Measurements from ENCODE around the gene CYP2U1. TPM values are rescaled to one million over a fixed set of nuclear protein-coding genes. Genes with fewer than 3 reads are reported as not detected.

The CYP2U1 gene
- total RNA-seq, 1 donor from 2014 or later: 5.2 TPM

- no peak for TF ChIP-seq CTCF (IDR thresholded peaks at IDR 0.05; ENCODE audit: unreplicated experiment)
- Mint-ChIP-seq H3K27ac (no peak overlapping the region), H3K27me3 (no peaks in the 10 kb centered on the region), H3K9me3 (ENCODE audit: low read depth) (peaks cover 5% of the 10 kb centered on the region), H3K4me1 (ENCODE audit: low read depth) (peaks cover 25% of the 10 kb centered on the region), H3K4me3 (ENCODE audit: low read depth) (no peak overlapping the region), H3K36me3 (ENCODE audit: insufficient read depth) (peaks cover 18% of the 10 kb centered on the region)
- DNase-seq (ENCODE audit: low spot score, unreplicated experiment): no peak
These were observed 65.8 kb downstream of the CYP2U1 start for GRCh38 chr4:107996949-107997788.

- no peak for TF ChIP-seq CTCF (IDR thresholded peaks at IDR 0.05; ENCODE audit: unreplicated experiment)
- no peak overlapping the region for H3K27ac Mint-ChIP-seq
- DNase-seq (ENCODE audit: low spot score, unreplicated experiment): no peak
- peaks cover 21% of the 10 kb centered on the region for H3K4me1 Mint-ChIP-seq (ENCODE audit: low read depth)
- peaks cover 5% of the 10 kb centered on the region for H3K9me3 Mint-ChIP-seq (ENCODE audit: low read depth)
- peaks cover 18% of the 10 kb centered on the region for H3K36me3 Mint-ChIP-seq (ENCODE audit: insufficient read depth)
- no peak overlapping the region for H3K4me3 Mint-ChIP-seq (ENCODE audit: low read depth)
- no peaks in the 10 kb centered on the region for H3K27me3 Mint-ChIP-seq
These were observed 66.4 kb downstream of the CYP2U1 start for GRCh38 chr4:107997794-107998193.

- Mint-ChIP-seq H3K9me3 (ENCODE audit: low read depth) (peaks cover 5% of the 10 kb centered on the region), H3K27me3 (no peaks in the 10 kb centered on the region), H3K4me1 (ENCODE audit: low read depth) (peaks cover 7% of the 10 kb centered on the region), H3K36me3 (ENCODE audit: insufficient read depth) (peaks cover 19% of the 10 kb centered on the region), H3K4me3 (ENCODE audit: low read depth) (no peak overlapping the region), H3K27ac (no peak overlapping the region)
- no peak for TF ChIP-seq CTCF (IDR thresholded peaks at IDR 0.05; ENCODE audit: unreplicated experiment)
- DNase-seq (ENCODE audit: low spot score, unreplicated experiment): no peak
These were observed 68.7 kb downstream of the CYP2U1 start for GRCh38 chr4:107999932-108000539.

GRCh38 chr4:108001540-108002135 lies 70.3 kb downstream of the CYP2U1 start:
- no peaks in the 10 kb centered on the region for H3K27me3 Mint-ChIP-seq
- DNase-seq (ENCODE audit: low spot score, unreplicated experiment): no peak
- H3K36me3 Mint-ChIP-seq (ENCODE audit: insufficient read depth): peaks cover 21% of the 10 kb centered on the region
- peaks cover 5% of the 10 kb centered on the region for H3K9me3 Mint-ChIP-seq (ENCODE audit: low read depth)
- TF ChIP-seq CTCF (IDR thresholded peaks at IDR 0.05; ENCODE audit: unreplicated experiment): no peak
- H3K27ac Mint-ChIP-seq: no peak overlapping the region
- H3K4me3 Mint-ChIP-seq (ENCODE audit: low read depth): no peak overlapping the region
- peaks cover 7% of the 10 kb centered on the region for H3K4me1 Mint-ChIP-seq (ENCODE audit: low read depth)

Other genes with a start within 250 kb of the CYP2U1 start
- gene PAPSS1, start 211.3 kb upstream of the CYP2U1 start, total RNA-seq: 136 and 146 TPM in 2 replicates
- 6.9 and 10.7 TPM in 2 replicates for gene SGMS2, start 106.6 kb upstream of the CYP2U1 start, total RNA-seq
- 44.1 TPM in 2 replicates for gene HADH, start 58.3 kb downstream of the CYP2U1 start, total RNA-seq
- 2.1 and 3.2 TPM in 2 replicates for gene LEF1, start 237.4 kb downstream of the CYP2U1 start, total RNA-seq